ENCODE results near the gene RTCB. TPM values are rescaled to one million over a fixed set of nuclear protein-coding genes. Genes with fewer than 3 reads are reported as not detected.

Gene RTCB
- total RNA-seq, 1 experiment from 2014 or later = 50.9 TPM

GRCh38 chr22:32422062-32422461 is 10.0 kb upstream of the RTCB start:
- CTCF ChIA-PET = no interaction called here

GRCh38 chr22:32421484-32421883 is 9.4 kb upstream of the RTCB start:
- intact Hi-C loops (cut with micrococcal nuclease) = no loop called here
- Histone ChIP-seq H2AFZ (ENCODE audit: low read depth, low read length, poor library complexity, severe bottlenecking) (no peak overlapping the region), H3K27ac (ENCODE audit: low read depth, low read length) (no peak overlapping the region), H3K4me2 (ENCODE audit: low read length) (no peak overlapping the region), H3K9me2 (ENCODE audit: insufficient read depth) (no peaks in the 10 kb centered on the region), H3K9me3 (ENCODE audit: control insufficient read depth in 1 of 2, insufficient read depth in 1 of 2, low read depth in 1 of 2, low read length in 2 of 2) (no peaks in the 10 kb centered on the region), H3K79me2 (ENCODE audit: insufficient read depth, low read length) (no peaks in the 10 kb centered on the region), H3K4me3 (replicated peaks in 1 of 2; ENCODE audit: low read depth in 1 of 2, low read length in 2 of 2) (no peak overlapping the region), H3K9ac (ENCODE audit: low read length) (no peak overlapping the region), H3K36me3 (ENCODE audit: control insufficient read depth in 1 of 2, insufficient read depth in 2 of 2, low read length in 2 of 2) (no peaks in the 10 kb centered on the region), H3K4me1 (ENCODE audit: control insufficient read depth in 1 of 2, insufficient read depth in 2 of 2, low read length in 2 of 2) (no peaks in the 10 kb centered on the region), H3K27me3 (ENCODE audit: insufficient read depth, low read length) (peaks cover 49% of the 10 kb centered on the region), H4K20me1 (ENCODE audit: insufficient read depth) (no peaks in the 10 kb centered on the region)
- ATAC-seq (no peak), DNase-seq (ENCODE audit: low read depth, low spot score) (no peak)
- RAD21 ChIA-PET (ENCODE audit: low non-redundant PET in 1 of 2, low total read pairs in 2 of 2, uncharacterized antibody in 2 of 2, unreplicated experiment in 2 of 2) = no interaction called here
- POLR2A ChIA-PET = no interaction called here
- TF ChIP-seq RAD21 (IDR thresholded peaks at IDR 0.05; ENCODE audit: low read depth) (no peak), YY1 (IDR thresholded peaks at IDR 0.05; ENCODE audit: extremely low read depth, insufficient replicate concordance, low read depth, low read length) (no peak), FOSL1 (IDR thresholded peaks at IDR 0.05; ENCODE audit: low read depth) (no peak), REST (IDR thresholded peaks at IDR 0.05; ENCODE audit: low read depth) (no peak), POLR2A (IDR thresholded peaks at IDR 0.05; ENCODE audit: borderline replicate concordance, extremely low read depth, insufficient read depth, insufficient read length) (no peak), CBX3 (IDR thresholded peaks at IDR 0.05; ENCODE audit: low read depth) (no peak), ELF1 (IDR thresholded peaks at IDR 0.05; ENCODE audit: borderline replicate concordance, low read depth) (no peak), JUND (IDR thresholded peaks at IDR 0.05) (no peak), SRF (IDR thresholded peaks at IDR 0.05; ENCODE audit: low read depth) (no peak), ZBTB33 (IDR thresholded peaks at IDR 0.05; ENCODE audit: extremely low read depth, insufficient replicate concordance, low read length) (no peak), EZH2 (IDR thresholded peaks at IDR 0.05) (no peak)
- BruUV-seq (replicated peaks) = no TSS peak
- CTCF ChIA-PET = interaction anchor here (0.8 kb wide), 1 partner anchor 32 kb away, joined by 3 read pairs; no protein-coding TSS in a partner anchor

More at GRCh38 chr22:32422062-32422461, 10.0 kb upstream of the RTCB start:
- Histone ChIP-seq H3K4me2 (ENCODE audit: low read length) (no peak overlapping the region), H4K20me1 (ENCODE audit: insufficient read depth) (no peaks in the 10 kb centered on the region), H3K9ac (ENCODE audit: low read length) (no peak overlapping the region), H3K4me3 (replicated peaks in 1 of 2; ENCODE audit: low read depth in 1 of 2, low read length in 2 of 2) (no peak overlapping the region), H3K79me2 (ENCODE audit: insufficient read depth, low read length) (no peaks in the 10 kb centered on the region), H3K4me1 (ENCODE audit: control insufficient read depth in 1 of 2, insufficient read depth in 2 of 2, low read length in 2 of 2) (no peaks in the 10 kb centered on the region), H3K27ac (ENCODE audit: low read depth, low read length) (no peak overlapping the region), H3K9me3 (ENCODE audit: control insufficient read depth in 1 of 2, insufficient read depth in 1 of 2, low read depth in 1 of 2, low read length in 2 of 2) (no peaks in the 10 kb centered on the region), H3K36me3 (ENCODE audit: control insufficient read depth in 1 of 2, insufficient read depth in 2 of 2, low read length in 2 of 2) (no peaks in the 10 kb centered on the region), H2AFZ (ENCODE audit: low read depth, low read length, poor library complexity, severe bottlenecking) (no peak overlapping the region), H3K27me3 (ENCODE audit: insufficient read depth, low read length) (peaks cover 43% of the 10 kb centered on the region), H3K9me2 (ENCODE audit: insufficient read depth) (no peaks in the 10 kb centered on the region)
- intact Hi-C loops (cut with micrococcal nuclease) = no loop called here
- ATAC-seq (no peak), DNase-seq (ENCODE audit: low read depth, low spot score) (no peak)
- no peak for TF ChIP-seq SIN3A (IDR thresholded peaks at IDR 0.05; ENCODE audit: low read depth)
- no peak for TF ChIP-seq SRF (IDR thresholded peaks at IDR 0.05; ENCODE audit: low read depth)
- TF ChIP-seq ZFX (IDR thresholded peaks at IDR 0.05) = no peak
- no peak for TF ChIP-seq POLR2AphosphoS5 (IDR thresholded peaks at IDR 0.05; ENCODE audit: low read depth, low read length)
- TF ChIP-seq RAD21 (IDR thresholded peaks at IDR 0.05; ENCODE audit: low read depth) = no peak
- TF ChIP-seq EGR1 (IDR thresholded peaks at IDR 0.05; ENCODE audit: low read depth) = no peak
- RAD21 ChIA-PET (ENCODE audit: low non-redundant PET in 1 of 2, low total read pairs in 2 of 2, uncharacterized antibody in 2 of 2, unreplicated experiment in 2 of 2) = no interaction called here
- POLR2A ChIA-PET = no interaction called here
- BruUV-seq (replicated peaks) = no TSS peak
